ENCODE results near the gene PTTG1.
A peak's percentile ranks its signal among the peaks of the same experiment; 100 is the strongest.

Gene PTTG1

DNA sequence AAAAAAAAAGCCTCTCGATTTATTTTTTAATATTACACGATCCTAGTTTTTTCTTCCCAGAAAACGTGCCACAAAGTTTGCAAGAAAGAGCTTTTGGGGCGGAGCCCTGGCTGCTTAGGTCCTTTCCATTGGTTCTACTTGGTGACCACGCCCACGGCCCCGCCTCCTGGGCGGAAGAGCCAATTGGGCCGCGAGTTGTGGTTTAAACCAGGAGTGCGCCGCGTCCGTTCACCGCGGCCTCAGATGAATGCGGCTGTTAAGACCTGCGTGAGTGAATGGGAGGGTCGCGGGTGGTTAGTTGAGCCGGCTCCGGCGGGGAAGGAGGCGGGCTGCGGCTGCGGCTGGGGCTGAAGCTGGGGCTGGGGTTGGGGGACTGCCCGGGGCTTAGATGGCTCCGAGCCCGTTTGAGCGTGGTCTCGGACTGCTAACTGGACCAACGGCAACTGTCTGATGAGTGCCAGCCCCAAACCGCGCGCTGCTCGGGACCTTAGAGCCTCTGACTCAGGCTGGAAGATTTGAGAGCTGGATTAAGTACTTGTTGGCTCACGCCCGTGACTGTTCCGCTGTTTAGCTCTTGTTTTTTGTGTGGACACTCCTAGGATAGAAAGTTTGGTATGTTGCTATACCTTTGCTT is at the start of gene PTTG1:
Gene PTTG1, plus strand, starts transcription at position 231 of the 634 bp plus-strand sequence. CDS start 458 bp downstream, outside the sequence.
- peak; percentile 95 for DNase-seq (ENCODE audit: low spot score)

DNA sequence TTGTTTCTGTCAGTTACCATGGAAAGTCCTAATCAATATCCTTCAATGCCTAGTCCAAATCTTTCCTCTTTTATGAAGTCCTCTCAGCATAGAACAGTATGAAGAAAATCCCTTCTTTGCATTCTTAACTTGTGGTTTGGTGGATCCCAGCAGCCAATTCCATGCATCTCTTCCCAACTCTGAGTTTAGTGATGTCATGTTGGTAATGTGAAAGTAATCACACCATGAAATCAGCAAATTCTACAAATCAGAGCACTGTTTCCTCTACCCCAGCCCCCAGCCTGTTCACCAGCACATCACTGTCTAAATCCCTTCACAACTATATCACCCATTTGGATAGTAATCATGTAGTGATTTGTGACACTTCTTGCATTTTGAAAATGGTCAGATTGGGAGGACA is 46.5 kb upstream of the PTTG1 start:
- DNase-seq (ENCODE audit: low spot score) = no peak

DNA sequence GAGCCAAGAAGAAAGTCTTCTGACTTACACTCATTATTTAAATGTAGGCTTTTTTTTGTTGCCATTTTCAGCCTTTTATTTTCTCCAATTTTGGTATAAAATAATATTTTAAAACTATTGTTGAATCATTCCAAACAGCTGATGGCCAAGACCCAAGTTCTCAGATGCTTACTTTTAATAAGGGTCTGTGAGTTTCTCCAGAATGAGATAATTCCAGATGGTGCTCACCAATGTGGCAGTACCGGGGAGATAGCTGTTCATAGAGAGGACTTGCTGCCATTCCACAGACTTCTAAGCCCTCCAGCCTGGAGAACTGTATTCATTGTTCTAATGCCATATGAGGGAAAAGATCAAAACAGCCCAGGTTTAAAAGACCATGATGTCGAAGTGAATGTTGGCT is 46.0 kb upstream of the PTTG1 start:
- no peak for DNase-seq (ENCODE audit: low spot score)

DNA sequence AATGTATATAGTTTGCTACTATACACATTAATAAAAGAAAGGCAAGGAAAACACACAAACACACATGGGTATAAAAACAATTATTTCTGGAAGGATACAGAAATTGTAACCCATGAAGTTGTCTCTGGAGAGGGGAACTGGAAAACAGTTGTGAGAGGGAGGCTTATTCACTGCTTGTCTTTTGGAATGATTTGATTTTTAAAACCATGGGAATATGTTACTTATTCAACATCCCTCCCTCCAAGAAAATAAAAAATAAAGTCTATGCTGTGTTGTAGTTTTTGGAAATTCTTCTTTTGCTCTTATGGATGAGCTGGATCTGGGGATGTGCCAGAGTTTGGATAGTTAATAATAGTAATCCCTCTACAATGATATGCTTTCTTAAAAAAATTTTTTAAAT is 45.2 kb upstream of the PTTG1 start:
- no peak for DNase-seq (ENCODE audit: low spot score)

DNA sequence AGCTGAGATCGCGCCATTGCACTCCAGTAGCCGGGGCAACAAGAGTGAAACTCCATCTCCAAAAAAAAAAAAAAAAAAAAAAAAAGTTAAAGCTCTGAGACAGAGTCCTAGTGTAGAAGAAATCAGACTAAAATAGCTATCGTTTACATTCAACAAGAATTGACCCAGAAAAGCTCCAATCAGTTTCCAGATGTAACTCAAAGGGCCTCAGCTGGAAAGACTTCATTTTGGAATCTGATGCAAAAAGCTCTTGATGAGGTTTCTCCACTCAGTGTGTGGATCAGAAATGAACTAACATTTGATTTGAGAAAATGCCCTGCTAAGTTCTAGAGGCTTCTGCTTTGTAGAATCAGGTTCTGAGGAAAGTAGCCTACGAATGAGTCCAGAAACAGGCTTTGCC is 44.0 kb upstream of the PTTG1 start:
- no peak for DNase-seq (ENCODE audit: low spot score)

DNA sequence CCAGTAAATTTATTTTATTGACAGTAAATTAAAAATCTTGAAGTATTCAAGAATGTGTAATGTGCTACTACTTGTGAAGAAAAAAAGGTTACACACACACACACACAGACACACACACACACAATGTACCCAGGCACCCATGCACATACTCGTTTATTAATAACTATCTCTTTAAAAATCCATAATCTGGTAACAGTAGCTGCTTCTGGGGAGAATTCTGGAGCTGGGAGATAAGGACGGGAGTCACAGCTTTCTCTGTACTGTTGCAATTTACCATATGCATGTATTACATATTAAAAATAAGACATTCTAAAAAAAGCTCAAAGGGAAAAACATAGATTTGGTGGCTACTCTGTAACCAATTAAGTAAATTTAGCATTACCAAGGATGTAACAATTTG is 43.3 kb upstream of the PTTG1 start:
- DNase-seq (ENCODE audit: low spot score) = no peak

DNA sequence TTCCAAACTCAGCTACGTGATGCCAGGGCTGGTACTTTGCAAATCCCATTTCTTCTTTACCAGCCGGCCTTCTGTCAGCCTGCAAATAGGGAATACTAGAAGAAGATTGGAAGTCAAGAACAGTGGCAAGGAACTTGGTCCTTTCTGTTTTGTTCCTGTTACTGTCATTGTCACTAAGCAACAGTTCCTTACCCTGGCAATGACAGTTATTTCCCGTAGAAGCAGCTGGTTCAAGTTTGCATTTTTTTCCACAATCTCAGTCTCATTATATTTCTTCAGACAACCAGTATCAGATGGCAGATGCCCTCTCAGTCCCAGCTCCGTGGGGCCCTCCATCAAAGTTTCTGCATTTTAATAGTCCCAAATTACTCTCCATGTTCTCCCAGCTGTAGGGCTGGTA is 42.1 kb upstream of the PTTG1 start:
- DNase-seq (ENCODE audit: low spot score) = no peak

DNA sequence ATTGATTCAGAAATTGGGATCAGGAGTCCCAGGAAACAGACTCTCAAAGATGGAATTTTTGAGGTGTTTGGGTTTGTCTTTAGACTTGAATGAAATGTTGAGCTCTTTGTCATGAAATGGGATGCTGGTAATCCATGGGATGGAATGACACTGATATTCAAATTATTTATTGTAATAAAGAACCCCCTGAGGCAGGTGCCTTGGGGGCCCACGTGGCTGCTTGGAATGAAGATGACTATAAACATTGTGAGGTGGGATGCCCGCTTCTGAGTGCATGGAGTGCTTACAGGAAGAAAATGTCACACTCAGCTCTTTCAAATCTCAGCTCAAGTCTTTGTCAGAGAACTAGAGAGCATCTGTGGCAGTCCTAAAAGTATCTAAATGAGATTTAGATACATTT is 41.6 kb upstream of the PTTG1 start:
- DNase-seq (ENCODE audit: low spot score) = no peak

DNA sequence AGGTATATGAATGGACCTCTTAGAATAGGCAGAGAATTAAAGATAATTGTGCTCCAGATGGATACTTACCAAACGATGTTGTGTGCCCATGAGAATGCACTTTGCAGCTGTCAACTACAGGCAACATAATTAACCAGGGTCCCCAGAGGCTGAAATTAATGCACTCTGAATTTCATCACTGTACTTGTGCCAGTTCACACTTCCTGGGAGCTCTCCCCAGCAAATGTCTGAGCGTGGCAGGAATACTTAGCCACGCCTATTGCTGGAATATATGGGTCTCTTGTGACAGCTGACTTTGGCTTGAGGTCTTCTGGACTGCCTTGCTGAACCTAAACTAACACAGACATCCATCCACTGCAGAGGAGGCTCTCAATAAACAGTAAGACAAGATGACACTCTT is 39.3 kb upstream of the PTTG1 start:
- DNase-seq (ENCODE audit: low spot score) = no peak

DNA sequence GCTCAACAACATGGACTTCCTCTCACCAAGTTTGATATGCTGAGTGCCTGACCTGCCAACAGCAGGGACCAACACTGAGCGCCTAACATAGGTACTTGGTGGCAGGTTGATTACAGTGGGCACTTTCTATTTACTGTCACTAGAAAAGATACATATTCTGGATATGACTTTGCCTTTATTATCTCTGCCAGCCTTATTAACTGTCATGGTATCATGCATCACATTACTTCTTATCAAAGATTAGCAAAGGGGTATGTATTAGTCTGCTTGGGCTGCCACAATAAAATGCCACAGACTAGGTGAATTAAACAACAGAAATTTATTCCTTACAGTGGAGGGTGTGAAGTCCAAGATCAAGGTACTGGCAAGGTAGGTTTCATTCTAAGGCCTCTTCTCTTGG is 37.0 kb upstream of the PTTG1 start:
- DNase-seq (ENCODE audit: low spot score) = no peak

DNA sequence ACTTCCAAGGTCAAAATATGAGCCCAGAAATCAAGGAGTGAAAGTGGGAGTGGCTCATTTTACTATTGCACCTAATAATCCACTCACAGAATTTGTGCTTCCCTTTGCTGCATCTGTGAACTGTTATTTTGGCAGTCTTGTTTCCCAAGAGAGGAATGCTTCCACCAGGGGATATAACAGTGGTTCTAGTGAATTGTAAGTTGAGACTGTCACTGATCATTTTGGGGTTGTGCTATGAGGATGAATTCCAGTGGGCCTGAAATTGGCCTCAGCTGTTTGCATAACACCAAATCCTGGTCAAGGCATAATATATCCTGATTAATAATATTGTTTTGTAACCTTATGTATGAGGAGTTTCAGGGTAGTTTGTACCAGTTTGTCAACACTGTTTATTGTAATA is 36.2 kb upstream of the PTTG1 start:
- DNase-seq (ENCODE audit: low spot score) = no peak

DNA sequence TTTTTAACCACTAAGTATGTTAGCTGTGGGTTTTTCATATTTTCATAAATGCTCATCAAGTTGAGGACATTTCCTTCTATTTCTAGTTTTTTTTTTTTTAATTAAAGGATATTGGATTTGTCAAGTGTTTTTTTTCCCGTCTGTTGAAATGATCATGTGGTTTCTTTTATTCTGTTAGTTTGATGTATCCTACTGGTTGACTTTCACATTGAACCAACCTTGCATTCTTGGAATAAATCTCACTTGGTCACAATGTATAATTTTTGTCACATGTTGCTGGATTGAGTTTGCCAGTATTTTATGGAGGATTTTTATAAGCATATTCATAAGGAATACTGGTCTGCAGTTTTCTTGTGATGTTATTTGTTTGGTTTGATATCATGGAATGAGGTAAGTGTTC is 34.2 kb upstream of the PTTG1 start:
- no peak for DNase-seq (ENCODE audit: low spot score)

DNA sequence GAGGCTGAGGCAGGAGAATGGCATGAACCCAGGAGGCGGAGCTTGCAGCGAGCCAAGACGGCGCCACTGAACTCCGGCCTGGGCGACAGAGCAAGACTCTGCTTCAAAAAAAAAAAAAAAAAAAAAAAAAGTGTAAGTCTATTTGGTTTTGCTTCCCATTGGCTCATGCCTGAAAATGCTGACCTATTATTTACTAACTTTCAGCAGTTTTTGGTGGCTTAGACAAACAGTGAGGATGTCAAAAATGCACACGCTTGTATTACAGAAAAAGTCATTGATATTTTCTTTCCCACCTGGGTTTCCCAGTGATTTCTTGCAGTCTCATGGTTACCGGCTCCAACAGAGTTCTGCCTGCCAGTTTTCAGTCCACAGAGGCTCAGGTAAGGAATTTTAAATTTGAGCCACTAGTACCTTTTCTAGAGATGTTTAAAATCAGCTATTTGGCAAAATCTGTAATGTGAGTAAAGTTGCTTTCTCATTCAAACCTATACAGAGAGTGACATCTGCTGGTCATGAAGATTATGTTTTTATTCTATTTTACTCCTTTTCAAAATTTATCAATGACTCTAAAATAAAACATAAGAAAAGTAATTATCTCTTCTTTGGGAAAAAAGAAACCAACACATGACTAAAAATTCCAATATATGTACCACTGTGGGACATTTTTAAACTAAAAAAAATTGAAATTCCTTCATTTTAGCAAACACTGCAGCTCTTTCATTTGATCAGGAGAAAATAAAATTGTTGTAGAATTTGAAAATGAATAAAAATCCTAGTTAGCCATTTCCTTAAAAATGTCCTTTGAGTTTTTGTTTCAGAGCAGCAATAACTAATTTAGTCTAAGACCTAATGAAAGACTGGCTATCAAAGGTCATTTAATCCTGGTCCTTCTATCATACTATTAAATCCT is 30.6 kb upstream of the PTTG1 start:
- peak; percentile 62 for DNase-seq (ENCODE audit: low spot score)

DNA sequence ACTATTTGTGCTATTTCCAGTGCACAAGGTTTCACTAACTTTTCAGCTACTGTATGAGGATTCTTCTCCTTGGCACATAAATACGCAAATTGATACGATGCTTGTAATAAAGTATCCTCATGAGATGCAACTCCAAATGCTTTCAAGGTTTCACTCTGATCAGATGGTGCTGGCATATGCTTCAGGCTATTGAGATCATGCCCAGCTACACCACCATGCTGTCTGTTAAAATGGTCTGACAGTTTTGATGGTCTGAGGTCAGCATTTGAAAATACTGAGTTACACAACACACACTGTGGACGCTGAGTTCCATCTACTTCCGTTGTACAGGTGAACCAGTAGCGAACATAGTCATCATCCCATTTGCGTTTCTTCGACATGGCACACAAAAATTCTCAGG is 26.5 kb upstream of the PTTG1 start:
- DNase-seq (ENCODE audit: low spot score) = peak; percentile 58

DNA sequence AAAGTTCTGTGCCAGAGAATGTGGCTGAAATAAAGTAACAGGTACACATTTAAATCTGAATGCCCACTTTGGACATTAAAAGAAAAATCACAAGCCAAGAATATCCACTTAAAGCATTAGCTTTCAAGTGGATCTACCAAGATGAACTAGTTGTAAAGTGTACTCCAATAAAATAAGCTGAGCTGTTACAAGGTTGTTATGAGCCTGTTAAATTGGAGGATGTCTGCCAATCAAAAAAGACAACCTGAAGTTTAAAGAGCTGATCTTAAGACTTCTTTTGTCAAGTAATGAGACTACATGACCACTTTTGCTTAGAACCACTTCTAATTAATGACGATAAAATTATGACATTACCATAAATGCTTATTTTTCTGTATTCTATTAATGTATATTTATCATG is 24.2 kb upstream of the PTTG1 start:
- no peak for DNase-seq (ENCODE audit: low spot score)

DNA sequence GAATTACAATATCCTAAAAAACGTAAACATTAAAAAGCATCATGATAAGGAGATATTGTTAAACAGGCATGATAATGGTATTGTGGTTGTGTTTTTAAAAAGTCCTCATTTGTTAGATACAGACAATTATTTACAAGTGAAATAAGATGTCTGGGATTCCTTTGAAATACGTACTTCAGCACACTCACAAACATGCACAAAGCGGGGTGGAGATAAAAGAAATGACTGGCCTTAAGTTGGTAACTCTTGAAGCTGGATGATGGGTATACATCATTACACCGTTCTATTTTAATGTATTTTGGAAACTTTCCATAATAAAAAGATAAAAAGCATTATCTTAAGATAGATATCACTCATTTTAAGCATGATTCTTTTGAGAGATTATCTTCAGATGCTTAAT is 22.8 kb upstream of the PTTG1 start:
- peak; percentile 9 for DNase-seq (ENCODE audit: low spot score)

DNA sequence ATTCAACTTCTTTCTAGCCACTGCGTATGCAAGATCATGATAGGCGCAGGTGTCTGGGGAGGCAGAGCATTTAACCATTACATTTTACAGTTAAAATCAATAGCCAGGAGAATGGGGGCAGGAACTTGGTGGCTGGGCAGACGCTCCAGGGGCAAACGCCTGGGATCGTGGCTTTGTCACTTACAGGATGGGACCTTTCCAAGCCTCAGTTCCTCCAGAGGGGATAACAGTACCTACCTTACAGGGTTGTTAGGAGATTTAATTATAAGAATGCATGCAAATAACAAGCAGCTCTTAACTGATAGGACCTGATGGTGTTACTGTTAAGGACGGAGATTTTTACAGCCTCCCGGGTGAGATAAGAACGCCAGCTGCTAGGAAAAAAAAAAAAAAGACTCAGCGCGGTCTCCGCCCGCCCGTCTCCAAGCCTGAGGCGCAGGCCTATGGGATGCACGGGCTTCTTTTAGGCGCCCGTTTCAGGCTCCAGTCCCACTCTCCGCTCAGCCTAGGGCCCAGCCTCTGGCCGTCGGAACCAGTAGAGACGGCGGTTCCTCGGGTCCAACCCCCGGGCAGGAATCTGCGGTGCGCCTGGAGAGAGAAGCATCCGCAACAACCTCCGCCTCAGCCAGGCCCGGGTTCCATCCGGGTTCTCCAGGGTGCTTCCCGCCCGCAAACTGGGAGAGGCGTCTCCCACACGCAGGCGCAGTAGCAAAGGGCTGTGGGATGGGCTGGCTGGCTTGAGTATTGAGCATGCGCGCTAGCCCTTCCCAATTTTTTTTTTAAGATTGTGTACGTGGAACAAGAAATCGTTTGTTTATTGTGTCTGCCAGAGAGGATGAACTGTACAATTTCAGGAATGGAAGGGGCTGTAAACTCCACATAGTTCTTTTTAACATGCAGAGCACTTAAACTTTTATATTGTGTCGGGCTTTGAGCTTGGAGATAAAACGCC is 22.0 kb upstream of the PTTG1 start, which contains the start of gene FAM200C:
Gene FAM200C, minus strand, starts transcription at position 653 of the 952 bp plus-strand sequence. CDS start 4,564 bp downstream, outside the sequence.
- peak; percentile 95 for DNase-seq (ENCODE audit: low spot score)

DNA sequence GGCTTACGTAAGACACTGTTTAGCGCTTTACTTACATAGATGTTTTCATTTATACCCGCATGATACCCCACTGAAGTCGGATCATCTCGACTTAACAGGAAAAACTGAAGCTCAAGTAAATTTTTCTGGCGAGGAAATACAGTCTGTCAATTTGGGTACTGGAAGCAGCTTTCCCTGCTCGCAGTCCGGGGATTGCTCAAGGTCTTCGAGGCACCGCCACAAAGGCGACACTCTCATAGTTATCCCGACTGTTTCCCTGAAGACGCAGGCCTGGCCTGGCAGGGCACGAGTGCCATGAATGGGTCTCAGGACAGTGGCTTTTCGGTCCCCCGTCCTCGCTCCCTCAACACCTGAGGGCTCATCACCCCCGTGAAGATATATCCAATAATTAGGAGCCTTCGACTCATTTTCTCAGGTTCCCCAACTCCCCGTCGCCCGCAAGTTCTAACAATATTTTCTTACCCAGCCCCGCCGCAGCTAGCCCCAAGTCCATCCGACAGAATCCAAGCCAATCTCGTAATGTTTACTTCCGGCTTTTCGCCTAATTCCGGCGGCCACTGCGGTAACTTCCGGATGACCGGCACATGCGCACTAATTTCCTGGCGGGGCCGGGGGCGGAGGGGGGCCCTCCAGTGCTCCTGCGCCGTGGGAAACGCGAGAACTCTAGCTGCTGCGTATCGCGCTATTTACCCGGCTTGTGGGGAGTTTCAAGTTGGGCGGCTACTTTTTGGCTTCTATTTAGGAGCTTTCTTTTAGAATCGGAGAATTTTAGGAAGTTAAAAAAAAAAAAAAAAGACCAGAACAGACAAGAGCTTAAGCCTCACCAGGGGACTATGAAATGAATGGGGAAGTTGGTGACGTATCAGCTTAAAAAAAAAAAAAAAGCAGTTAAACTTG is 2.8 kb upstream of the PTTG1 start, which contains the start of gene SLU7:
Gene SLU7, minus strand, starts transcription at position 521 of the 897 bp plus-strand sequence. CDS start 3,787 bp downstream, outside the sequence.
- DNase-seq (ENCODE audit: low spot score) = peak; percentile 93

DNA sequence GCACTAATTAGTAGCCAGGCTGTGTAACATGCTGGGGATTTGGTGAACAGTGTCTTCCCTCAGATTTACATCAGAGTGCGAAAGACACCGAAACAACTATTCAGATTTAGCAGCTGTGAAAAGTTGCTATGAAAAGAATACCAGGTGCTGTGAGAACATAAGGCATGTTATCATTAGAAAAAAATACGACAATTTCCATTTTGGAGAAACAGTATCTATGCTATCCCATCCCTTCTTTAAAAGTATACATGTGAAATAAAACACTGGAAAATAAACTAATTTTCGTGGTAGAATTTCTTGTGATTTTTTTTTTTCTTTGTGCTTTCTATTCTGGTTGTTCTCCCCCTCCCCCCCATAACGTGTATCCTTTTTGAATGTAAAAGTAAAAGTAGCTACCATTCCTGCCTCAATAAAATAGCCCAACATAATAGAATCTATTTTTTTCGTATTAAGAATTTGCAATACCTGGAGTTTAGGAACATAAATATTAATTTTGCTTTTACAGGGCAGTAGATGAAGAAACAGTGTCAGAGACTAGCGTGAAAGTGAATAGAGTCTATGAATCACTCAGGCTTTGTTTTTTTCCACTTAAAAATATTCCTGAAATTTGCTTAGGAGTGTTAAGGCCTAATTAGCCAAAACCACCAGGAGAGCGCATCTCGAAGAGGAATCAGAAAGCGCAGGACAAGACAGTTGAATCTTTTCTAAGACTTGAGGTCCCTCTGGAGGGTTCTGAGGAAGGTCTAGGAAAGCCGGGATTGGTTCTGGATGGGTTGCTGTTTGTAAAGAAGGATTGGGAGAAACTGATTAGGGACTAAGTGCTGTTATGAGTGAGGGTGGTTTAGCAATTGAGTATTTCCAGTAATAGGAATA is 2.0 kb upstream of the PTTG1 start:
- no peak for DNase-seq (ENCODE audit: low spot score)

DNA sequence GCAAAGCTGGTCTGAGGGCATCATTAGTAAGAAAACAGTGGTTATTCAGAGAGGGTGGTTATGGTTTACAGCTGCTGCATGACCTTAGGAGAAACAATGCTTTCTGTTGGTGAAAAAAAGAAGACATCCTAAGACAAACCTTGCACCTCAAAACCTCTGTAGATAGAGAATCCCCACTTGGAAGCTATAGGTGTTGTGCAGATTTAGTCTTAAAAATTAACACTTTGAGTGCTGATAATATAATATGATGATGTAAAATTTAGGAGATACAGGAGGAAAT is 1.4 kb upstream of the PTTG1 start:
- DNase-seq (ENCODE audit: low spot score) = no peak

All from cerebellar cortex (tissue), 1 donor.